HL-60 (cell line): ENCODE data around the gene IGSF23.

ENCODE experiments used
- DNase-seq, 2 experiments: peaks; one replicate each; pipeline ENCODE4 v3.0.0-alpha.2; 2010 to 2020; ENCODE audit warnings: low read depth in 1 of 2, low spot score in 1 of 2
- H3K27ac ChIP-seq: fragments of 250-450 bp; sonication (Bioruptor Pico); replicated peaks from 2 replicates; pipeline ENCODE4 v1.5.1; 2020; ENCODE audit warnings: mild to moderate bottlenecking, moderate library complexity
- H3K27me3 ChIP-seq: fragments of 250-450 bp; sonication (Bioruptor Pico); 2 replicates; pipeline ENCODE4 v1.5.1; 2021; ENCODE audit warnings: mild to moderate bottlenecking, moderate library complexity; ENCODE audit not compliant: insufficient read depth, poor library complexity, severe bottlenecking
- H3K4me3 ChIP-seq: replicated peaks from 2 replicates; pipeline ENCODE4 v1.5.1; 2011; ENCODE audit warnings: mild to moderate bottlenecking, control low read depth, low read length; ENCODE audit not compliant: insufficient read depth
- GABPA ChIP-seq: IDR thresholded peaks from 2 replicates; pipeline ENCODE4 v1.6.1; 2012; ENCODE audit warnings: low read depth
- POLR2AphosphoS5 ChIP-seq: IDR thresholded peaks from 2 replicates; pipeline ENCODE4 v1.6.1; 2012; ENCODE audit warnings: low read depth
- SPI1 ChIP-seq: IDR thresholded peaks from 2 replicates; pipeline ENCODE4 v1.6.1; 2012; ENCODE audit warnings: low read depth, mild to moderate bottlenecking, borderline replicate concordance
- TF ChIP-seq, protein P1 (sequence below): IDR thresholded peaks from one replicate; pipeline ENCODE4 v1.5.1; 2011; ENCODE audit warnings: low read length, control low read depth, inconsistent platforms; ENCODE audit not compliant: insufficient read depth
- TF ChIP-seq, protein P2 (sequence below): IDR thresholded peaks from 2 replicates; pipeline ENCODE4 v1.6.1; 2012; ENCODE audit warnings: low read depth; ENCODE audit not compliant: insufficient replicate concordance

The IGSF23 gene

DNA sequence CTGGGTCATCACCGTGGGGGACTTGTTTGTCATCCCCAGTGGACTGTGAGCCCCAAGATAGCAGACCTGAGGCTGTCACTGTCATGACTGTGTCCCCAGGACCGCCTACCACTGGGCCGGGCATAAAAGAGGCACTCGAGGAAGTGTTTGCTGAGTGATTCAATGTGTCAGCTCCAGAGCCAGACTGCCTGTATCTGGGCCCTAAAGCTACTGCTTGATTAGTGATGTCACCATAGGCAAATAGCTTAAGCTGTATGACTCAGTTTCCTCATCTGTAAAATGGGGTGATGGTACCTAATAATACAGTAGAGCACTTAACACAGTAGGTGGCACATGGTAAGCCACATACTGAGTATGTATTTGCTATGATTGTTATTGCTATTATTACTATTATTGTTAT, 46.7 kb downstream of the IGSF23 start:
- H3K4me3 ChIP-seq: no peak overlapping the region
- no peak overlapping the region for H3K27ac ChIP-seq
- TF ChIP-seq, protein P1, sequence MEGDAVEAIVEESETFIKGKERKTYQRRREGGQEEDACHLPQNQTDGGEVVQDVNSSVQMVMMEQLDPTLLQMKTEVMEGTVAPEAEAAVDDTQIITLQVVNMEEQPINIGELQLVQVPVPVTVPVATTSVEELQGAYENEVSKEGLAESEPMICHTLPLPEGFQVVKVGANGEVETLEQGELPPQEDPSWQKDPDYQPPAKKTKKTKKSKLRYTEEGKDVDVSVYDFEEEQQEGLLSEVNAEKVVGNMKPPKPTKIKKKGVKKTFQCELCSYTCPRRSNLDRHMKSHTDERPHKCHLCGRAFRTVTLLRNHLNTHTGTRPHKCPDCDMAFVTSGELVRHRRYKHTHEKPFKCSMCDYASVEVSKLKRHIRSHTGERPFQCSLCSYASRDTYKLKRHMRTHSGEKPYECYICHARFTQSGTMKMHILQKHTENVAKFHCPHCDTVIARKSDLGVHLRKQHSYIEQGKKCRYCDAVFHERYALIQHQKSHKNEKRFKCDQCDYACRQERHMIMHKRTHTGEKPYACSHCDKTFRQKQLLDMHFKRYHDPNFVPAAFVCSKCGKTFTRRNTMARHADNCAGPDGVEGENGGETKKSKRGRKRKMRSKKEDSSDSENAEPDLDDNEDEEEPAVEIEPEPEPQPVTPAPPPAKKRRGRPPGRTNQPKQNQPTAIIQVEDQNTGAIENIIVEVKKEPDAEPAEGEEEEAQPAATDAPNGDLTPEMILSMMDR: no peak
- TF ChIP-seq, protein P2, sequence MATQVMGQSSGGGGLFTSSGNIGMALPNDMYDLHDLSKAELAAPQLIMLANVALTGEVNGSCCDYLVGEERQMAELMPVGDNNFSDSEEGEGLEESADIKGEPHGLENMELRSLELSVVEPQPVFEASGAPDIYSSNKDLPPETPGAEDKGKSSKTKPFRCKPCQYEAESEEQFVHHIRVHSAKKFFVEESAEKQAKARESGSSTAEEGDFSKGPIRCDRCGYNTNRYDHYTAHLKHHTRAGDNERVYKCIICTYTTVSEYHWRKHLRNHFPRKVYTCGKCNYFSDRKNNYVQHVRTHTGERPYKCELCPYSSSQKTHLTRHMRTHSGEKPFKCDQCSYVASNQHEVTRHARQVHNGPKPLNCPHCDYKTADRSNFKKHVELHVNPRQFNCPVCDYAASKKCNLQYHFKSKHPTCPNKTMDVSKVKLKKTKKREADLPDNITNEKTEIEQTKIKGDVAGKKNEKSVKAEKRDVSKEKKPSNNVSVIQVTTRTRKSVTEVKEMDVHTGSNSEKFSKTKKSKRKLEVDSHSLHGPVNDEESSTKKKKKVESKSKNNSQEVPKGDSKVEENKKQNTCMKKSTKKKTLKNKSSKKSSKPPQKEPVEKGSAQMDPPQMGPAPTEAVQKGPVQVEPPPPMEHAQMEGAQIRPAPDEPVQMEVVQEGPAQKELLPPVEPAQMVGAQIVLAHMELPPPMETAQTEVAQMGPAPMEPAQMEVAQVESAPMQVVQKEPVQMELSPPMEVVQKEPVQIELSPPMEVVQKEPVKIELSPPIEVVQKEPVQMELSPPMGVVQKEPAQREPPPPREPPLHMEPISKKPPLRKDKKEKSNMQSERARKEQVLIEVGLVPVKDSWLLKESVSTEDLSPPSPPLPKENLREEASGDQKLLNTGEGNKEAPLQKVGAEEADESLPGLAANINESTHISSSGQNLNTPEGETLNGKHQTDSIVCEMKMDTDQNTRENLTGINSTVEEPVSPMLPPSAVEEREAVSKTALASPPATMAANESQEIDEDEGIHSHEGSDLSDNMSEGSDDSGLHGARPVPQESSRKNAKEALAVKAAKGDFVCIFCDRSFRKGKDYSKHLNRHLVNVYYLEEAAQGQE: no peak
- TF ChIP-seq GABPA (no peak), SPI1 (no peak), POLR2AphosphoS5 (no peak)
- DNase-seq: no peak
- no peaks in the 10 kb centered on the region for H3K27me3 ChIP-seq

DNA sequence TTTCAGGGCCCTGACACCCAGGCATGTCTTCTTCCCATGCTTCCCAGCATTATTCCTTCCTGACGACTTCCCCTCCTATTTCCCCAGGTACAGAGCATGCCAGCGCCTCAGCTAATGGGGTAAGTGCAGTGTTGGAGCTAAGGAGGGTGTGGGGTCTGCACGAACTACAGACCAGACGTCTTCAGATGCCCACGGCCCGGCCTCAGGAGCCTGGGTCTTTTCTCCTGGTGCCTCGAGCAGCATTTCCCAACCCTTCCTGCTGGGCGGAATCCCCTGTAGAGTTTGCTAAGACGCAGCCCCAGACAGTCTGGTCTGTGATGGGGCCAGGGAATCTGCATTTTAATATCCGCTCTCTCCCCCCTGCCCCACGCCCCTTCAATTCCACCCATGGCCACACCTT, 47.8 kb downstream of the IGSF23 start:
- TF ChIP-seq, protein P2: no peak
- no peak for TF ChIP-seq POLR2AphosphoS5
- no peak for TF ChIP-seq SPI1
- no peak for TF ChIP-seq GABPA
- TF ChIP-seq, protein P1: no peak
- Histone ChIP-seq H3K4me3 (no peak overlapping the region), H3K27ac (no peak overlapping the region), H3K27me3 (no peaks in the 10 kb centered on the region)
- DNase-seq: no peak

DNA sequence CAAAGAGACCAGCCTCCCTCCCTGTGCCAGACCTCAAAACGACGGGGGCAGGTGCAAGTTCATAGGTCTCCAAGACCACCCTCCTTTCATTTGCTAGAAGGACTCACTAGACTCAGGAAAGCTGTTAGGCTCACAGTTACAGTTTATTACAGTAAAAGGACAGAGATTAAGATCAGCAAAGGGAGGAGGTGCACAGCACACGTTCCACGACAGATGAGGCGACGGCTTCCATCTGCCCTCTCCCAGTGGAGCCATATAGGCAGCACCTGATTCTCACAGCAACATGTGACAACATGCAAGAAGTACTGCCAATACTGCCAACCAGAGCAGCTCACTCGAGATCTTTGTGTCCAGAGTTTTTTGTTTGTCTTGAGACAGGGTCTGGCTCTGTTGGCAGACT, 48.5 kb downstream of the IGSF23 start:
- H3K4me3 ChIP-seq: no peak overlapping the region
- H3K27ac ChIP-seq: no peak overlapping the region
- no peak for DNase-seq
- no peaks in the 10 kb centered on the region for H3K27me3 ChIP-seq
- no peak for TF ChIP-seq POLR2AphosphoS5
- TF ChIP-seq, protein P1: no peak
- TF ChIP-seq GABPA: no peak
- TF ChIP-seq, protein P2: no peak
- no peak for TF ChIP-seq SPI1
